Middle frontal gyrus (tissue), 1 donor: ENCODE measurements around the gene PAX9.

Source experiments
- DNase-seq: peaks from one replicate; pipeline ENCODE4 v3.0.0-alpha.2; 2015; ENCODE audit warnings: low spot score; ENCODE audit errors: extremely low spot score

The PAX9 gene

GRCh38 chr14:36661506-36662257, at the start of gene PAX9:
Gene PAX9, plus strand, starts transcription at chr14:36661860. Its CDS starts 230 bp downstream, at chr14:36662090.
- no peak for DNase-seq

DNA sequence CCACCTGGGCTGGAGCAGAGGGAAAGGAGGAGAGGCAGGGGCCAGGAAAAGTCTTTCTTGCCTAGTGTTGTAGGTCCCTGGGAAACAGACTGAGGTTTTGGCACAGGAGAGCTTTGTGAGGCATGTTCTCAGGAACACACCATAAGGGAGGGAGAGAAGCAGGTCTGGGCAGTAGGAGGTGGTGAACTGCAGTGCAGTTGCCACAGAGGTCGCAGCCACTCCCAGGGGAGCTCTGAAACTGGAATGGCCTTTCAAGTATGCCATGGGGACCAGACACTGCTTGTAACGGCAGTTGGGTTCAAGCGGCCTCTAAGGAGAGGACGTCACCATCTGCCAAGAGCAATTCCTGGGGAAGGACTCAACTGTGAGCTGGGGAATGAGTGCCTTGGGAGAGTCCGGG, 43.8 kb upstream of the PAX9 start:
- no peak for DNase-seq

DNA sequence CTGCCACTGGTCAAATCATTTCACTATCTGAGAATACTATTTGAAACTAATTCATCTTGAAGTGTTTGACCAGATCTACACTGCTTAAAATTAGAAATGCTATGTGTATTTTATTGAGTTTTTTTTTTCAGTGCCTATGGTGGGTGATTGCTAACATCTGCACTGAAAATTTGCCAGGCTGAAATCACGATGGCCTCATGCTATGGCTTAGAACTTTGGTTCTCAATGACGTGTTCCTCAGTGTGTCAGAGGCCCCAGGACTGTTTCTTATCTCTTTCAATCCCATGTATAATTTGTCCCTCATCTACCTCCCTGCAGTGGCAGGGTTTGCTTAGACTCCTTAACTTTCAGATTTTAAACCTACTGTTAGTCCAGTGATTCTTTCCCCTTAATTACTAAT, 43.0 kb upstream of the PAX9 start:
- no peak for DNase-seq

GRCh38 chr14:36619131-36619530, 42.5 kb upstream of the PAX9 start:
- DNase-seq: no peak

DNA sequence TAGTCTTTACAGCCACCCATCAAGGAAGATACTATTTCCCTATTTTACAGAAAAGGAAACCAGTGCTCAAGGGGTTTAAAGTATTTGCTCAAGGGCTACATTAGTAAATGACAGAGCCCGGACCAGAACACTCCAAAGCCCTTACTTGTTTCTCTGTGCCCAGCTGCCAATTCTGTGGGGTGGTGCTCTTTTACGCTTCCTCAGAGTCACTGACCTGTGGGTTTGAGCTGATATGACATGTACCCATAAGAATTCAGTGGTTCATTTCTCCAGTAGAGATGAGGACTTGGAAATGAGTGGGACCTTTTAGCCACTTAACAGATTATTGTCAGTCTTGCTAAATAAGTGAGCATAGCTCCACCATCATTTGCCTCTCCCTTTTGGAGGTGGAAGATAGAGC, 41.8 kb upstream of the PAX9 start:
- no peak for DNase-seq

- no peak for DNase-seq
Measured at GRCh38 chr14:36625014-36625413, 36.6 kb upstream of the PAX9 start.

GRCh38 chr14:36625436-36625835, 36.2 kb upstream of the PAX9 start:
- no peak for DNase-seq

GRCh38 chr14:36626151-36626550, 35.5 kb upstream of the PAX9 start:
- DNase-seq: no peak

GRCh38 chr14:36627981-36628380, 33.7 kb upstream of the PAX9 start:
- DNase-seq: no peak

- DNase-seq: no peak
Measured at GRCh38 chr14:36633580-36633979, 28.1 kb upstream of the PAX9 start.

- no peak for DNase-seq
Measured at GRCh38 chr14:36646664-36647416, 14.8 kb upstream of the PAX9 start.

DNA sequence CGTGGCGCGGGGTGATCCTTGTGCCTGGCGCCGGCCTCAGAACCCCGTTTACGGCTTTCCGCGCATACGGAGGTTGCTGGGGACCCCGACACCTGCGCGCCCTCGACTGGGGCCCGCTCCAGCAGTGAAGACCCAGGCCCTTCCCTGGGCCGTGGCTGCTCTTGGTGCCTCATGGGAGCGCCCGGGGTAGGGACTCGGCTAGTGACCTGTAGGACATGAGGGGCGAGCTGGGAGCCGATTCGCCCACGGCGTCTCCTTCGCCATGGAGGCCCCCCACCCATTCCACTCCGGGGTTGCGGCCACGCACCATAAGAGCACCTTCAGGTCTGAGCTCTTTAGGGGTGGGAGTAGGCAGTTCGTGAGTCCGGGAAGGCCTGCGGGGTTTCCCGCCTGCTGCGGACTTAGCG, 14.2 kb upstream of the PAX9 start:
- no peak for DNase-seq

GRCh38 chr14:36647824-36648753, 13.6 kb upstream of the PAX9 start:
- DNase-seq: no peak

GRCh38 chr14:36649872-36650650, 11.6 kb upstream of the PAX9 start:
- DNase-seq: no peak

DNA sequence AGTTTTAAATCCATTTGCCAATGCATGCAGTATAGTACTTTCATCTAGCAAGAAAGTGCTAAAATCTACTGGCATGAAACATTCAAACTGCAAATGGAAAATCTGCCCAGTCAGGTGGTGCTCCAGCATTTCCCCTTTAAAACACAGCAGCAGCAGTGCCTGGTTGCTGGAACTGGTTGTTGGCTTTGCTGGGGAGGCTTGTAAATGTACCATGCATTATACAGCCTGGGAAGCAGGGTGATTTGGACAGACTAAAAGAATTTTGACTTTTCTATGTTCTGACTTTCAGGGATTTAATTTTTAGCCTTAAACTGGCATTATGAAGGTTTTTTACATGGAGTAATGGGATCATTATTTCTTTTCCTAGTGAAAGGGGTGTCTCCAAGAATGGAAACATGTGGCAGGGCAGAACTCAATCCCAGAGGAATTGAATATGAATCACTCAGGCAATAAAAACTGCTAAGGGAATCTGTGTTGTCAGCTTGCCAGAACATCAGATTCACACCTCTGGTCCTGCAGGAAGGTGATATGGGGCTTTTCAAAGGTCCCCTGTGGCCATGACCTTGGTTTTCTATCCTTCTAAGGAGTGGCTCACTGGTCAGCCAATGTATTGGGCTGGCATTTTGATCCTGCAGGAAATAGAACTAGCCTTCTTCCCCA, 9.0 kb upstream of the PAX9 start:
- DNase-seq: no peak

- no peak for DNase-seq
Measured at GRCh38 chr14:36653413-36653812, 8.2 kb upstream of the PAX9 start.

GRCh38 chr14:36653962-36654793, 7.5 kb upstream of the PAX9 start:
- no peak for DNase-seq

- DNase-seq: no peak
Measured at GRCh38 chr14:36654794-36655381, 6.8 kb upstream of the PAX9 start.

- no peak for DNase-seq
Measured at GRCh38 chr14:36655571-36655962, 6.1 kb upstream of the PAX9 start.
